ENCODE results near the gene MAP7.
"Not testable (repeated sequence)": the region's sequence is repeated elsewhere in the genome, so short reads cannot be mapped to it uniquely, and the experiment has no call there.

Gene MAP7

DNA sequence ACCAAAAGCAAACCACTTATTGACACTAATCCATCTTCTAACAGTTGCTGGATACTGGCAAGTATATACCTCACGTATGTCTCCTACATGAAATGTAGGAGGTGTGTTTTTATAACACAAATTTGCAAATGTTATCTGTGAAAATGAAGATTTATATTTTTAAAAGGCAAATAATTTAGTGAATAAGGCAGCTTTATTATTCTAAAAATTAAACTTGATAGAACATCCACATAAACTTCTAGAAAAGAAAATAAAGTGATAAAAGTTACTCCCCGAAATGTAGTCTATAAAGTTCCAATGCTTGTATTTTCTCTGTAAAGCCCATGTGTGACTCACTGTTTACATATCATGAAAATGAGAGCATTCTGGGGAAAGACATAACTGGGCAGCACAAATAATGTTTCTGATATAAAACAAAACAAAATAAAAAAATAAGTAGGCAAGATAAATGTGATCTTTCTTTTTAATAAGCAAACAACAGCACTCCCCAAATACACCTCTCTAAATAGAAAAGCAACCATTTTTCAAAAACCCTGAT lies 84.4 kb downstream of the MAP7 start:
- peak; percentile 27 for DNase-seq

DNA sequence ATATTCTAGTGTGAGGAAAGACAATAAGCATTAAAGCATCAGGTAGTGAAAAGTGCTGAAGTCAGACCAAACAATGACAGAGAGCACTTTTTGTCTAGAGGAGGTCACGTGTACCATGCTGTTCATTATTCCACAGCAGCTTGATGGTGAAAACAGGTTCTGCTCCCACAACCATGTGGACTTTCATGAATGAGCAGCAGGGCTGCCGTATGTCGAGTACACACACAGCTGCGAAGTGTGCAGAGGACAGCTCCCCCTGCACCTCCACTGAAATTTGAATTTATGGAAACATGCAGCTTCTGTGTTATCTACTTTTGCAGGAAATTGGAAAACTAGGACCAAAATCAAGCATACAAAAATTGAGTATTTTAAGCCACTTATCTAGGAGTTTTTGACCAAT lies 85.3 kb downstream of the MAP7 start:
- no peak for DNase-seq

DNA sequence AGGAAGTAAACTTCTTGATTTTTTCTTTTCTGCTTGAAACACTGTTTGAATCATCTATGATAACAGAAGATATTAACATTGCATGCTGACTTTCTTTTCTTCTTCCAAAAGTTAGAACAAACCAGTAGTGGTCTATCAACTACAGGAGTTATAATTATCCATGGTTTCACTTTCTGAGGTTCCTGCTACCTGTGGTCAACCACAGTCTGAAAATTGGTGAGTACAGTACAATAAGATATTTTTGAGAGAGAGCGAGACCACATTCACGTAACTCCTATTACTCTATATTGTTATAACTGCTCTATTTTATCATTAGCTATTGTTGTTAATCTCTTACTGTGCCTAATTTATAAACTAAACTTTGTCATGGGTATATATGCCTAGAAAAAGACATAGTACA lies 86.1 kb downstream of the MAP7 start:
- DNase-seq, result no peak

DNA sequence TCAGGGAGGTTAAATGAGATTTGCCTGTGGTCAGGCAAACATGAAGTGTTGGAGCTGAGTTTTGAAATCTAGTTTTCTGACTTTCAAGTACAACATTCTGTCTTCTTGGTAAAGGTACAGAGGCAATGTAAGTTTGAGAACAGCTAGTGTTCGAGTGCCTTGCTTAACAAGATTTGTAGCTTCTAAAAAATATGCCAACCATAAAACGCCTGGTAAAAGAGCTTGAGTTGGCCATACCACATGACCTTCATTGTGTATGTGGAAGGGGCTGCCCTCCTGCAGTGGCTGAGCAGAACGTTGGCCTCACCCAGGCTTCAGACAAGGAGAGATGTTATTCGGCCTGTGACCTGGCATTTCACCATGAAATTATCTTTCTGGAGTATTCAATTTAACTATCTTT lies 86.5 kb downstream of the MAP7 start:
- DNase-seq, result no peak

DNA sequence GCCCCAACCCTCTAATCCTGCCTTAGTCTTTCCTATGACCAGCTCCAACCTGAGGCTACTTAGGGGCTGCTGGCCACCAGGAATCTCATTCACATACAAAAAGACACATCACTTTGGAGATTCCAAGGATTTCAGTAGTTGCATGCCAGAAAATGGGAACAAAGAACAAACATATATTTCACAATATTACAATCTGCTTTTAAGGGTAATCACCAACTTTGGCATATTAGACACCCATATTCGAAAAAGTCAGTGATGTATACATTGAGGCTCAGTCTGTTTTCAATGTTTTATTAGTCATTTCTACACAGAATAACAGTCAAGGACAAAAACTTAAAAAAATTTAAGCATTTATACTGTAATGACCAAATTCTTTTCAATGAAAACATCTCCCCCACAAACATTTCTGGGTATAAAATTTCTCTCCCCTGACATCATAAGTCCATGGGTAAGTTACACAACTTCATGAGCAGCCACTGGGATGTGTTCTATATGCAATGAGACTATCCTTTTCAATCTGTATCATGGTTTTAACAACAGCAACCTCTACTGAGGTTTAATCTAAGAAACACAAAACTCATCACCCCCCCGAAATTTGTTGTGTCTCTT lies 103.5 kb downstream of the MAP7 start:
- peak; percentile 60 for DNase-seq

DNA sequence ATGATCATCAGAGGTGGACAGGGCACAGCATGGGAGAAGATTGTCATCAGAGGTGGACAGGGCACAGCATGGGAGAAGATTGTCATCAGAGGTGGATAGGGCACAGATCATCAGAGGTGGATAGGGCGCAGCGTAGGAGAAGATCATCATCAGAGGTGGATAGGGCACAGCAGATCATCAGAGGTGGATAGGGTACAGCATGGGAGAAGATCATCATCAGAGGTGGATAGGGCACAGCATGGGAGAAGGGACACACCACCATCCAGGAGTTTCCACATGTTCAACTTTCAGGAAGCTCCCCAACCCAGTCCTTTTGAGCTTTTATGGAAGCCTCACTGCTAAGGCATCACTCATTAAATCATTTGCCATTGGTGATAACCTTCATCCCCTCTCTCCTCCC lies 104.1 kb downstream of the MAP7 start:
- DNase-seq, result no peak

DNA sequence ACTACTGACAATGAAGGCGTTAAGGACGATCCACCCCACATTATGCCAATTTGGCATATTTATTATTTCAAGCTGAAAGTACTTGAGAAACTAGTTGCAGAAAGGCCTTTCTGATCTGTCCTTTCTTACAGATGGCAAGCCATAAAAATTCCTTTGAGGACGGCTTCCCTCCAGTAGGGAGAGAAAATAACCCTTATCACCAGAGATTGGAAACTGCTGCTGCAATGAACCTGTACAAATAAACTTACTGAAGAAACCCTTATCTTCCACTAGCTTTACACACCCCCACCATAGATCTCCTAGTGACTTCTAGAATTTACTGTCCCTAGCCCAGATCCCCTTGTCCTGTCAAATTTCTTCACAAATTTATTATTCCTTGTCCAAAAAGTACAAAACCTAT lies 105.2 kb downstream of the MAP7 start:
- DNase-seq, result no peak

DNA sequence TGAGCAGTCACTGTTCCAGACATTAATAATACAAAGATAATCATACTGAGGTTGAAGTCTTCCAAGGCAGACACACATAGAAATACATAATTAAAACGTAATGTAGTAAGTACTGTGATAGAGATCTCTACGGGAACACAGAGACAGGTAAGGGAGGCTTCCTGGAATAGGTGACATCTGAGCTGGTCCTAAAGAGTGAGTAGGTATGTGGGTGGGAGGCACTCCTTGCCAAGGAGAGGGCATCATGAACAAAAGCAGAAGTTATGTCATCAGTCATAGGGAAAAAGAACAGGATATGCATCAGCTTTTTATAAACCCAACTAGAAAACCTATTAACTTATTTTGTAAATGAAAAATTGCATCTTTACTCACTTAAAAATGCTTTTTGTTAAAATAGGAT lies 110.0 kb downstream of the MAP7 start:
- no peak for DNase-seq

DNA sequence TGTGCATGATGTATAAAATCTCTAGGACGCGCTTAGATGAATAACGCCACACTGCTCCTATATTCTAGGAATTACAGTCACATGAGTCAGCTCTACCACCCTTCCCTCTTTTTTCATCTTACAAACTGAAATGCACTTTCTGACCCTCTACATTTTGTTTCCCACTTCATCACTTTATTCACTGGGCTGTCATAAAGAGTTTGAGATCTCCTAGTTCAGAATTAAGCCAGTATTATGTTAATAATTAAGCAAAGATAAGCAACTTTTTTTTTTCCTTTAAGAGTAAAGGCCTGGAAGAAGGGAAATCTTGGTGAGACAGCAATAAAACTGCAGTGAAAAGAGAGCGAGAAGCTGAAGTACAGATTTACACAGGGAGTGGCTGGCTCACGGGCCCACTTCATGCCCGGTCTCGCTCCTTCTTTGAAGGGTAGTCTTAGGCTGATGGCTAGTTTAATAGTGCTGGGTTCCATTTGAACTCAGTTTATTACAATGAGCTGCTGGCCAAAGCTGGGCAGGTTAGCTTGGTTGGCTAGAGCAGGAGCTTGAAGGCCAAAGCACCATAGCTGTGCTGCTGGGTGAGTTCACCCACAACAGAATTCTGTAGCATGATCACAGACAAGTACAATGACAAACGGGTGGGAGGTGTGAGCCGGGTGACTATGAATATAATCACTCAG lies 110.6 kb downstream of the MAP7 start:
- no peak for DNase-seq

DNA sequence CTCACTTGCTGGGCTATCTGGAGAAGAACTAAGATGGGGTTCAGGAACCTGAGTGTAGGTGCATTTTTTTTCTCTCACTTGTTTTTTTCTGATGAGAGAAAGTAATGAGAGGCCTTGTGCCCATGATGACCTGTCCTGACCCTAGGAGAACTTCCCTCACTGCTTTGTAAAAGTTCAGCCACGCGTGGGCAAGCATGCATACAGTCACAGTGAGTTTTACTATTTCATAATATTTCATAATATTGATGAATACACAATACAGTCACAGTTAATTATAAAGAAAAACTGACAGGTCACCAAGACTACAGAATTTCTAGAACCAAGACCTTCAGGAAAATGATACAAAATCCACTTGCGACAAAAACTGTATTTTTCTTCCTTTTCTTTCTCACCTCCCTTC lies 111.8 kb downstream of the MAP7 start:
- no peak for DNase-seq

DNA sequence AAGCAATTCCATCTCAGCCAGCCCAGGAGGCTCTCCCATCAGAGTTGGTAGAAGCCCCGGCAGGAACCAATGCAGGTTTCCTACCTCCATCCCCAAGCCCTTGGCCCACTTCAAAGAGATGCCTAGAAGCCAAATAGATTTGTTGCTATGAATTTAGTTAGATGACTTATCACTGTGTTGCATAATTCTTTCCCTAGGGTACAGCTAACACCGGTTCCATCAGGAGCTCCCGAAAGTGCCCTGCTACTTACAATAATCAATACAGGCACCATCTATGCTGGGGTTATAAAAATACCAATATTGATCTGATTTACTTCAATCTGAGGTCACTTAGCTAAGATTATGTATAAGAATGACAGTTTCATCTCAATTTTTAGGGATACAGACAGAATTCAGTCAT lies 113.0 kb downstream of the MAP7 start:
- DNase-seq, result no peak

DNA sequence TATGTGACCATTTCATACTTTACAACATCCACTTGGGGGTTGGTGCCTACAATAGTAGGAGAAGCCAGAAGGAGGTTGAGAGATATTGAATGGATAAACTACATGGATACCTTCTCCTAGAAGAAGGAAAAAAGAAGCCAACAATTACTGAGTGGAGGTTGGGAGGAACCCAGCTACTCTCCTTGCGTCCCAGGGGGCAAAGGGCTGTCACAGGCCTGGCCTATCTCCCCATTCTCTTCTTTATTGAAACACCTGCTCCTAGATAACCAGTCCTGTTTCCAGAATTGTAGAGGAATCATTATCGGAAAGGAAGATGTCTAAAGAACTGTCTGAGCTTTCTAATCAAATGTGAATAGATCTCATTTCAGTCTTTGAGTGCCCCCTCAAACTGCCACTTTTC lies 115.1 kb downstream of the MAP7 start:
- no peak for DNase-seq

DNA sequence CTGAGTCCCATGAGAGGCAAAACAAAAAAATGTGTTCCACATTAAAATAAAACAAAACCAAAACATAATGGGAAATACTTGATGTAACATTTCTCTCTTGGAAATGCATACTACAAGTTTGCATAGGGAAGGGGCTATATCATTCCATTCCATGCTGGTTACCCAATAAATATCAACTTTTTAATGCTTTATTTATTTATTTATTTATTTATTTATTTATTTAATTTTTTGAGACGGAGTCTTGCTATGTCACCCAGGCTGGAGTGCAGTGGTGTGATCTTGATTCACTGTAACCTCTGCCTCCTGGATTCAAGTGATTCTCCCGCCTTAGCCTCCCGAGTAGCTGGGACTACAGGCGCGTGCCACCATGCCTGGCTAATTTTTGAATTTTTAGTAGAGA lies 118.9 kb downstream of the MAP7 start:
- DNase-seq, result not testable (repeated sequence)

DNA sequence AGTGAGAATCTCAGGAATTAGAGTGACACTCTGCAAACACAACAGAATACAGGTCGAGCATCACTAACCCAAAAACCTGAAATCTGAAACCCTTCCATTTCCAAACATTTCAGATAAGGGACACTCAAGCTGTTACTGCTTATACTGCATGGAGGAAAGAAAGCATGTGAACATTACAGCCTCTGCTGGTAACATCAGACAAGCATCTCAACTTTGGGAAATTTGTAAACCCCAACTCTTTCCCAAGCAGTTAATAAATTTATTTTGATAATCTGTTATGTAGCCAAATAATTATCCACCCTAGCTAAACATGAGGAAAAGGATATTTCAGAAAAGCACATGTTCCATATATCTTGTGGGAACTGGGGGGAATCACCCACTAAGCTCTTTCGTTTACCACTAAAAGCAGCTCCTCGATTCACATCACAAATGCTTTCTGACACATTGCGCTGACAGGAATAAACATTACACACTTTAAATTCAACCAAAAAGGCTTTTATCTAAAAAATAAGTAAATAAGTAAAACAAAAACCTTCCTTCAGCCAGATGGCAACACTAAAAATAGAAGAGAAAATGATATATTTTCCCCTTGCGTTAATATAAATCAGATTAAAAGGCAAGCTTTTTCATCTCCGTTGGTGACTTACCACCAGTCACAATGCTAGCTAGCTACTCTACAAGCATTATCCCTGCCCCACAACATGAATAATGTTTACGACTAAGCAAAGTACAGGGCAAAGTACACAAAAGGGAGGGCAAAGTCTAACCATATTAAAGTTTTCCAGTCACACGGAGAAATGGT lies 120.8 kb downstream of the MAP7 start:
- no peak for DNase-seq

DNA sequence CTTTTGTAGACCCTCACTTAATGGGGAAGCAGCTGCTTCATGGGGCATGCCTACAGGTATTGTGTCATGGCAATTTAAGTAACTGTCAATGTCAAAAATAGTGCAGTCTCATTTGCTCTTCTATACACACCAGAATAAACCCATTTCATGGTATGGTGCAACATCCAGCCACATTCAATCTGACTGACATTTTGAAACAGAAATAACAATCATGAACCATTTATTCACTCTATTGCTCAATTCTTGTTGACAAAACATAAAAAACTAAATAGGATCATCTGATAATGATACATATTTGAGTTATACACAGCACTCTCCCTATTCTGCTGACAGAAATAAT lies 122.9 kb downstream of the MAP7 start:
- DNase-seq, result no peak

DNA sequence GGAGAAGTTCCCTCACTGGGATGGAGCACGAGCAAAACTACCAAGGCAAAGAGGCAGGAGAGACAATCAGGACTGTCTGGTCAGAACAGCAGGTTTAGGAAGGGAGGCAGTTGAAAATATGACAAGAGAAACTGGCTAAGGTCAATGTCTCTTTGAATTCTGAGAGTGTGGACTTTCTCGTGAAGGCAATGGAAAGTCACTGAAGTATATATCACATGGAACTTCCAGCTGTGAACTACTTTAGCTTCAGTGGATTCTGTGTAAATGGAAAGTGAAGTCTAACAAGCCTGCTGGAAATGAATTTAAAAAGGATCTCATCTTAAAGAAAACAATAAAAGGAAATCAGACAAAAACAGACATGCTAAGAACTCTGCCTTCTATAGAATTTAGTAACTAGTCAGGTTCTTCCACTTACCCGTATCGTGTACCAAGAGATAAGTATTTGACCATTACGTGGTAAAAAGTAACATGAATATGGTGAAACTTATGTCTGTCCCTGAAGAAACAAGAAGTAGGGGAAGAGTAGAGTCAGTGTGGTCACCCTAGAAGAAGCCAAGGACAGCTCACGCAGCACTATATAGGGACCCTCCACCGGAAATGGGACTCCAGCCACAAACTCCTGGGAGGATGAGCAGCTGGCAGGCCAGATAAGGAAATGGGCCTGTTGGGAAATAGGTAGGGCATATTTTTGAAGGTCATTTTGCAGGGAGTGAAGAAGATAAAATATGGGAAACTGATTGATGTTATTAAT lies 123.4 kb downstream of the MAP7 start:
- DNase-seq, result no peak

DNA sequence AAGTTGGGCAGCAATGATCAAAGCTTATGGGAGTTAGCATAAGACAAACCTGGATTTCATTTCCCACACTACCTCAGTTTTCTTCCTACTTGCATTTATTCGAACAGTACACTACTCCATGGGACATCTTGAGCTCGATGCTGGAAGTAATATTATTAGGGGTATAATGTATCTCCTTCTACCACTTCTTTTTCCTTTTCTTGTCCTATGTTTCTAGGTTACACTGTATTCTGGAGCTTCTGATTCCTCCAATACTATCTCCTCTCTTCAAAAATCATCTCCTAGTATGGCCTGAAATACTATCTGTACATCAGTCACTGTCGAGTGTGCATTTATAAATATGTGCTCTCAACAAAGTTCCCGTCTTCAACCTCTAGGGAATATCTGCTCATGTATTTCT lies 124.4 kb downstream of the MAP7 start:
- DNase-seq, result no peak

DNA sequence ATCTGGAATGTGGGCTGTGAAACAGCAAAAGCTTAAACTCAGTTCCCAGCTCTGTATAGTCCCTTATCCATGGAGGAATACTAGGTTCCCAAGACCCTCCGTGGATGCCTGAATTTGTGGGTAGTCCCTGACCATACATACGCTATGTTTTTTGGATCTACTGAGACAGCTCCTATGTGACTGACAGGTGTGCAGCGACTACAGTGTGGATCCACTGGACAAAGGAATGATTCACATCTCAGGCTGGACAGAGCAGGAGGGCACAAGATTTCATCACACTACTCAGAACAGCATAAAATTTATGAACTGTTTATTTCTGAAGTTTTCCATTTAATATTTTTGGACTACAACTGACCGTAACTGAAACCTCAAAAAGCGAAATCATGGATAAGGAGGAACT lies 125.3 kb downstream of the MAP7 start:
- no peak for DNase-seq

DNA sequence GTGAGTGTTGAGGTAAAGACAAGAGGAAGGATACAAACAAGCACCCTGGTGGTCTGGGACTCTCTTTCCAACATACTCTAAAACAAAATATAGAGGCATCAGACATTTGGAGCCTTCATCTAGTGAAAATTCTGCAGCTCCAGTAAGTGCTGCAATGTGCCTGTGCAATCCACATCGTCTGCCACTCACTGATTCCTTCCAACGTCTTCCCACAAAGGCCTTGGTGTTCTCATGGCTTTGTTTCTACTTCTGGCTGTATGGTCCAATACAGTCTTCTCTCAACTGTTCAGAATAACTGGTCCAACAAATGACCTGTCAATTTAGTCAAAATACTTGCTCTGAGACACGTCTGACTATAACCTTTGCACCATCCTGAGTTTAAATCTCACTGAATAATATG lies 125.8 kb downstream of the MAP7 start:
- no peak for DNase-seq

DNA sequence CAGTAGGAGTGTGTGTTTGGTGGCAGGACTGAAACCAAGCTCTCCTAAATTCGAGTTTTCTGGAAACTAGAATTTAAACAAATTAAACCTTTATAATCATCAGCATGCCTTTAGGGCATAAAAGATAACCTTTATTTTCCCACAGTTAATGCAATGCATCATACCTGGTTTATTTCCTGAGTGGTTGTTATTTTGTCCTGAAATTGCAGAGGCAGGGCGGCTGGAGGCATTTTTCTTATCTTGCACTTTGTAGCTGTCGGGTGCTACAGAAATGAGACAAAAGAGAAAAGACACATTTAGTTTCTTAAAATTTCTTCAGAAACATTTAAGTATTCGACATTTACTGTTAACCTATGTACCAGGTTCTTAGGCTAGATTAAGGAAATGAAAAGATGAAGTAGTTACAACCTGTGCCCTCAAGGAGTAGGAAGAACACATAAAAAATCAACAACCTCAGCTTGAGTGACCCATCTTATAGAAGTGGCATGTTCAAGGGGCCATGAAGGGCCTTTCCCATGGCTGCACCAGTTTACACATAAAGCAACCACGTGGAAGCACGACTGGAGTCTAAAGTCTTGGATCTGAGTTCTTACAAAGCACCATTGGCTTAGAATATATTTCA lies 128.6 kb downstream of the MAP7 start:
- no peak for DNase-seq

DNA sequence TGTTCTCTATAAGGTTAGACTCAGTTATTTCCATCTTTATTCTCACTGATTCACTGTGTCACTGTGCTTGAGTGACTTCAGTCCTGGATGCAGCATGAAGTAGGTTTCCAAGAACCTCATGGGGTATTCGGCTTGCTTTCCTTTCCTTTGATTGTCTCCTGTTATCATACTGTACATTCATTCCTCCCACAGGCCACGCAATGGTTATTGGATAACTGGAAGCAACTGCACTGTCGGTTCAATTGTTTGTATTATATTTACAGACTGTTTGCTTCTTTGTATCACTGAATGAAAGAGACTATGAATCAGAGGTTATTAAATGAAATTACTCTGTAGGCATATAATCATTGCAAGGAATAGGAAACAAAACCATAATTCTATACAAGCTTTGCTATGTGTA lies 129.4 kb downstream of the MAP7 start:
- no peak for DNase-seq

DNA sequence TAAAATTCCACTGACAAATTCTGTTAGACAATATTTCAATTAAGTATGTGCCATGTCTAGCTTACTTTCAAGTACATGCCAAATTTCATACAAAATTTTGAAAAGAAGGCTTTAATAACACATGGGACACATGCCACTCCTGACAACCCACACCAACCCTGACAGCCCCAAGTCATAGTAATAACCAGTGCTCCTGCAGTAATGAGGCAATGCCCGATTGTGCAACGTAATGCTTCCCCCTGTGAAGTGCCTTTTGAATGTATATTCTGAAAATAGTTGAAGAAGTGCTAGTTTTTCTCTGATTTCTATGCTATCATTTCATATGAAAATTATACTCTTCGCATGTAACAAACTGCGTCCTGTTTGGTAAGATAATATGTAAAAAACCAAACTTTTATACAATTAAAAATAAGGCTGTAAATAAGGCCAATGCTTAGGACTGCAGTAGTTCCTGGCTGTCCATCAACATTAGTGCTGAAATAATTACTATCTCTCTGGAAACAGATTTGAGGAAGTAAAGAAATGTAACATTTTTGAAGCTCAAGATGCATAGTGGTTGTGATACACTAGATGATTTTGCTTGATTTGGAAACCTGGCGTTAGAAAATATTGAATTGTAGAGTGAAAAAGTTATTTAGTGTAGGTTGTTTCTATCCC lies 134.7 kb downstream of the MAP7 start:
- DNase-seq, result no peak

Measured in HCEC 1CT (cell line).